IMR-90 (cell line): ENCODE data around the gene CFD.

Source experiments
- BHLHE40 ChIP-seq: fragments of 150-350 bp; IDR thresholded peaks from 2 replicates; pipeline ENCODE4 v1.6.1; 2016; ENCODE audit warnings: mild to moderate bottlenecking, low read depth, low read length
- CEBPB ChIP-seq: IDR thresholded peaks from 2 replicates; pipeline ENCODE4 v1.6.1; 2012; ENCODE audit warnings: low read depth, low read length, improper control_type of control experiment
- MAFK ChIP-seq: IDR thresholded peaks from 2 replicates; pipeline ENCODE4 v1.6.1; 2012; ENCODE audit warnings: low read depth, low read length, improper control_type of control experiment
- MAZ ChIP-seq: IDR thresholded peaks from 2 replicates; pipeline ENCODE4 v1.6.1; 2012; ENCODE audit warnings: low read depth, mild to moderate bottlenecking, low read length, improper control_type of control experiment, moderate library complexity, borderline replicate concordance
- MXI1 ChIP-seq: IDR thresholded peaks from 2 replicates; pipeline ENCODE4 v1.6.1; 2012; ENCODE audit warnings: low read depth, mild to moderate bottlenecking, low read length, moderate library complexity, borderline replicate concordance
- POLR2A ChIP-seq: IDR thresholded peaks from 2 replicates; pipeline ENCODE4 v1.6.1; 2012; ENCODE audit warnings: mild to moderate bottlenecking, low read depth, low read length
- RFX5 ChIP-seq: IDR thresholded peaks from 2 replicates; pipeline ENCODE4 v1.8.0; 2012; ENCODE audit warnings: low read depth, mild to moderate bottlenecking, low read length, moderate library complexity
- SMC3 ChIP-seq: fragments of 150-350 bp; IDR thresholded peaks from 2 replicates; pipeline ENCODE4 v1.6.1; 2016; ENCODE audit warnings: low read depth, mild to moderate bottlenecking, antibody characterized with exemption, low read length, moderate library complexity
- TF ChIP-seq, protein P1 (sequence below): conservative IDR thresholded peaks from 2 replicates; pipeline ENCODE4 v1.5.1; 2012; ENCODE audit warnings: mild to moderate bottlenecking, low read depth, low read length, improper control_type of control experiment
- TF ChIP-seq, protein P2 (sequence below): fragments of 150-350 bp; IDR thresholded peaks from 2 replicates; pipeline ENCODE4 v1.6.1; 2017; ENCODE audit warnings: mild to moderate bottlenecking, antibody characterized with exemption, low read length, low read depth

- TF ChIP-seq, protein P1, sequence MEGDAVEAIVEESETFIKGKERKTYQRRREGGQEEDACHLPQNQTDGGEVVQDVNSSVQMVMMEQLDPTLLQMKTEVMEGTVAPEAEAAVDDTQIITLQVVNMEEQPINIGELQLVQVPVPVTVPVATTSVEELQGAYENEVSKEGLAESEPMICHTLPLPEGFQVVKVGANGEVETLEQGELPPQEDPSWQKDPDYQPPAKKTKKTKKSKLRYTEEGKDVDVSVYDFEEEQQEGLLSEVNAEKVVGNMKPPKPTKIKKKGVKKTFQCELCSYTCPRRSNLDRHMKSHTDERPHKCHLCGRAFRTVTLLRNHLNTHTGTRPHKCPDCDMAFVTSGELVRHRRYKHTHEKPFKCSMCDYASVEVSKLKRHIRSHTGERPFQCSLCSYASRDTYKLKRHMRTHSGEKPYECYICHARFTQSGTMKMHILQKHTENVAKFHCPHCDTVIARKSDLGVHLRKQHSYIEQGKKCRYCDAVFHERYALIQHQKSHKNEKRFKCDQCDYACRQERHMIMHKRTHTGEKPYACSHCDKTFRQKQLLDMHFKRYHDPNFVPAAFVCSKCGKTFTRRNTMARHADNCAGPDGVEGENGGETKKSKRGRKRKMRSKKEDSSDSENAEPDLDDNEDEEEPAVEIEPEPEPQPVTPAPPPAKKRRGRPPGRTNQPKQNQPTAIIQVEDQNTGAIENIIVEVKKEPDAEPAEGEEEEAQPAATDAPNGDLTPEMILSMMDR = no peak
- TF ChIP-seq MAFK = no peak
- TF ChIP-seq, protein P2, sequence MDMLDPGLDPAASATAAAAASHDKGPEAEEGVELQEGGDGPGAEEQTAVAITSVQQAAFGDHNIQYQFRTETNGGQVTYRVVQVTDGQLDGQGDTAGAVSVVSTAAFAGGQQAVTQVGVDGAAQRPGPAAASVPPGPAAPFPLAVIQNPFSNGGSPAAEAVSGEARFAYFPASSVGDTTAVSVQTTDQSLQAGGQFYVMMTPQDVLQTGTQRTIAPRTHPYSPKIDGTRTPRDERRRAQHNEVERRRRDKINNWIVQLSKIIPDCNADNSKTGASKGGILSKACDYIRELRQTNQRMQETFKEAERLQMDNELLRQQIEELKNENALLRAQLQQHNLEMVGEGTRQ = no peak
- TF ChIP-seq MAZ = no peak
- no peak for TF ChIP-seq BHLHE40
- no peak for TF ChIP-seq RFX5
- no peak for TF ChIP-seq SMC3
- no peak for TF ChIP-seq MXI1
- no peak for TF ChIP-seq POLR2A
- TF ChIP-seq CEBPB = no peak
Observed at GRCh38 chr19:907183-907853, 47.9 kb downstream of the CFD start.
